Stimulated activated naive CD8-positive, alpha-beta T cell treated with anti-CD3 and anti-CD28 coated beads, Interleukin-15, amount 100 ng/mL, for 72 hours (primary cell): Measurements from ENCODE around the gene ITGB2.

Source experiments
- ATAC-seq: fragments of 150-1000 bp; cut with Tn5 transposase; 2 replicates; pipeline ENCODE4 v1.10.0; 2021; ENCODE audit warnings: mild to moderate bottlenecking, moderate library complexity
- DNase-seq, 2 donors: peaks; one replicate each; pipeline ENCODE4 v3.0.0; 2021 to 2022
- H3K27ac Mint-ChIP-seq, 2 donors: one replicate each; pipeline ENCODE4 v1.8.0; 2022; ENCODE audit warnings: mild to moderate bottlenecking in 2 of 2, mixed read lengths in 2 of 2, moderate library complexity in 2 of 2
- H3K27me3 Mint-ChIP-seq: one replicate; pipeline ENCODE4 v1.8.0; 2022; ENCODE audit warnings: mixed read lengths
- H3K4me1 Mint-ChIP-seq: one replicate; pipeline ENCODE4 v1.8.0; 2022; ENCODE audit warnings: mild to moderate bottlenecking, mixed read lengths
- H3K4me3 Mint-ChIP-seq, 2 donors: one replicate each; pipeline ENCODE4 v1.8.0; 2022; ENCODE audit warnings: mild to moderate bottlenecking in 2 of 2, mixed read lengths in 2 of 2, moderate library complexity in 1 of 2
- H3K9me3 Mint-ChIP-seq, 2 donors: one replicate each; pipeline ENCODE4 v1.8.0; 2022; ENCODE audit warnings: mixed read lengths in 2 of 2

ITGB2 gene

GRCh38 chr21:44957901-44958451 lies 37.3 kb upstream of the ITGB2 start:
- no peaks in the 10 kb centered on the region for H3K27me3 Mint-ChIP-seq
- no peak overlapping the region for H3K27ac Mint-ChIP-seq
- H3K4me1 Mint-ChIP-seq, result peaks cover 17% of the 10 kb centered on the region
- ATAC-seq (no peak), DNase-seq (no peak)
- H3K4me3 Mint-ChIP-seq, result no peak overlapping the region
- H3K9me3 Mint-ChIP-seq, result no peaks in the 10 kb centered on the region

DNA sequence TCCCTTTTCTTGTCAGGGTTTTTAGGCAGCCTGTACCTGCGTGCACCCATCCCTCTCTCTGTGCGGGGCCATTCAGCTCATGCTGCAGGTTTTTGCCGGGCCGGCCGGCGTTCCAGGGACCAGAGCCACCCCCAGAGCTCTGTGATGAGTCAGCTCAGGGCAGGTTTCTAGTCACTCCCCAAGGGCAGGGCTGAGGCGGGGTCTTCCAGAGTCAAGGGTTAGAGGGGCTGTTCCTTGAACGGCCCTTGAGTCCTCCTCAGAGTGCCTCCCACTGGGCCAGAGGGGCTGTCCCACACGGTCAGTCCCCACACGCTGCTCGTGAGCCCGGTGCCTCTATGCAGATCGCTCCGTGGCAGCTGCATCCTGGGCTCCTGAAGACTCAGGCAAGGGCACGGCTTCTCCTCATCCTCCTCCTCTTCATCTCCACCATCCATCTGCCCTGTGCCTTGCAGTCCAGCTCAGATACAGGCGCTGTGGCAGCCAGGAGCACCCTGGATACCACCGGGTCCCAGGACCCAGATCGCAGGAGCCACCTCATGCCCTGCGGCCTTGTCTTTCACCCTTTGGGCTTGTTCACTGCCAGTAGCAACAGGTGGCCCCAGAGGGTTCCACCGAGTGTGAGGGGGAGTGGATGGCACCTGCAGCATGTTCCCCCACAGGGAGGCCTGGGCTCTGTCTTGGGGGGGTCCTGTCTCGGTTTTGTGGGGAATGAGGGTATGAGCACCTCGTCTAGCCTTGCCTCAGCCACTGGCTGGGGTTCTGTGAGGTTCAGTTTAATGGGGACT lies 36.5 kb upstream of the ITGB2 start:
- H3K4me1 Mint-ChIP-seq, result peaks cover 25% of the 10 kb centered on the region
- ATAC-seq, result no peak

GRCh38 chr21:44956356-44957046 lies 35.8 kb upstream of the ITGB2 start:
- Mint-ChIP-seq H3K4me3 (no peak overlapping the region), H3K4me1 (peaks cover 27% of the 10 kb centered on the region), H3K27ac (peak overlapping the region in 1 of 2 donors; percentile 30), H3K27me3 (no peaks in the 10 kb centered on the region), H3K9me3 (no peaks in the 10 kb centered on the region)
- ATAC-seq (no peak), DNase-seq (no peak)

More for the DNA sequence above, 36.5 kb upstream of the ITGB2 start:
- Mint-ChIP-seq H3K4me3 (no peak overlapping the region), H3K27me3 (no peaks in the 10 kb centered on the region), H3K9me3 (no peaks in the 10 kb centered on the region), H3K27ac (peak overlapping the region in 1 of 2 donors; percentile 19)
- DNase-seq, result no peak

GRCh38 chr21:44955798-44956175 lies 35.1 kb upstream of the ITGB2 start:
- Mint-ChIP-seq H3K27ac (peak overlapping the region in 1 of 2 donors; percentile 30), H3K4me1 (peaks cover 34% of the 10 kb centered on the region), H3K4me3 (no peak overlapping the region), H3K9me3 (no peaks in the 10 kb centered on the region), H3K27me3 (no peaks in the 10 kb centered on the region)
- DNase-seq (no peak), ATAC-seq (no peak)

GRCh38 chr21:44955141-44955797 lies 34.6 kb upstream of the ITGB2 start:
- ATAC-seq, result no peak

DNA sequence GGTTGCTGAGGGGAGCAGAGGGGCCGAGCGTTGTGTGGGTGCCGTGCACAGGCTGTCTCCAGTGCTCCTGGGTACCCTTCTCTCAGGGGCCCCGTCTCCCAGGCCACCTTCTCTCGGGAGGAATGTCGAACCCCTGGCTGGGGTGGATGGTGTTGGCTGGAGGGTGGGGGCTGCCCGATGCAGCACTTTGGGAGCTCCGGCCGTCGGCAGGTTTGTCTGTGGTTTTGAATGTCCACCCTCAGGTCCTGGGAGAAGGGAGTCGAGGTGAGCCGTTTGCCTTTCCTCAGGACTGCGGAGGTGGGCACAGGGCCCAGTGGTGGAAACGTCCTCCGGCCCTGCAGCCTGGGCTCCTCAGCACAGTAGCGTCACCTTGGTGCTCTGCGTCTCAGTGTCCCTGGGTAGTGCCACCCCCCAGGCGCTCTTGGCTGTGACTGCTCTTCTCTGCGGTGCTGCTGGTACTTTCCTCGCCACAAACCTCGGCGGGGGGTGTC lies 33.6 kb upstream of the ITGB2 start:
- no peaks in the 10 kb centered on the region for H3K27me3 Mint-ChIP-seq
- peaks cover 44% of the 10 kb centered on the region for H3K4me1 Mint-ChIP-seq
- DNase-seq (no peak), ATAC-seq (no peak)
- no peaks in the 10 kb centered on the region for H3K9me3 Mint-ChIP-seq
- no peak overlapping the region for H3K27ac Mint-ChIP-seq
- no peak overlapping the region for H3K4me3 Mint-ChIP-seq

More at GRCh38 chr21:44955141-44955797, 34.6 kb upstream of the ITGB2 start:
- Mint-ChIP-seq H3K4me1 (peaks cover 34% of the 10 kb centered on the region), H3K27me3 (no peaks in the 10 kb centered on the region), H3K9me3 (no peaks in the 10 kb centered on the region), H3K4me3 (no peak overlapping the region), H3K27ac (peak overlapping the region in 1 of 2 donors; percentile 43)
- no peak for DNase-seq

DNA sequence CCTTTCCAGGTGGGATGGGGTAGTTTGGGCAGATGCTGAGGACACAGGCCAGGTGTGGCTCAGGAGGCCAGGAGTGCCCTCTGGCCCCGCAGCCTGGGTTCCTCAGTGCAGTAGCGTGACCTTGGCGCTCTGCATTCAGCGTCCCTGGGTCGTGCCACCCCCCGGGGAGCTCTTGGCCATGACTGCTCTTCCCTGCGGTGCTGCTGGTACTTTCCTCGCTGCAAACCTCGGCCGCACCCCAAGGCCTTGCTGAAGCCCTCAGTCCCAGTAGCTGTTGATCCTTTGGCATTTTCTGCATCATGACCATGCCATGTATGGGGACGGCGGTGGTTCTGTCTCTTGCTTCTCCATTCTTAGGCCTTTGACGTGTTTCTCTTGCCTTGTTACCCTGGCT lies 32.9 kb upstream of the ITGB2 start:
- ATAC-seq (no peak), DNase-seq (no peak)
- H3K27me3 Mint-ChIP-seq, result no peaks in the 10 kb centered on the region
- no peak overlapping the region for H3K4me3 Mint-ChIP-seq
- no peaks in the 10 kb centered on the region for H3K9me3 Mint-ChIP-seq
- peak overlapping the region; percentile 37 to 61 for H3K27ac Mint-ChIP-seq
- H3K4me1 Mint-ChIP-seq, result peaks cover 51% of the 10 kb centered on the region

DNA sequence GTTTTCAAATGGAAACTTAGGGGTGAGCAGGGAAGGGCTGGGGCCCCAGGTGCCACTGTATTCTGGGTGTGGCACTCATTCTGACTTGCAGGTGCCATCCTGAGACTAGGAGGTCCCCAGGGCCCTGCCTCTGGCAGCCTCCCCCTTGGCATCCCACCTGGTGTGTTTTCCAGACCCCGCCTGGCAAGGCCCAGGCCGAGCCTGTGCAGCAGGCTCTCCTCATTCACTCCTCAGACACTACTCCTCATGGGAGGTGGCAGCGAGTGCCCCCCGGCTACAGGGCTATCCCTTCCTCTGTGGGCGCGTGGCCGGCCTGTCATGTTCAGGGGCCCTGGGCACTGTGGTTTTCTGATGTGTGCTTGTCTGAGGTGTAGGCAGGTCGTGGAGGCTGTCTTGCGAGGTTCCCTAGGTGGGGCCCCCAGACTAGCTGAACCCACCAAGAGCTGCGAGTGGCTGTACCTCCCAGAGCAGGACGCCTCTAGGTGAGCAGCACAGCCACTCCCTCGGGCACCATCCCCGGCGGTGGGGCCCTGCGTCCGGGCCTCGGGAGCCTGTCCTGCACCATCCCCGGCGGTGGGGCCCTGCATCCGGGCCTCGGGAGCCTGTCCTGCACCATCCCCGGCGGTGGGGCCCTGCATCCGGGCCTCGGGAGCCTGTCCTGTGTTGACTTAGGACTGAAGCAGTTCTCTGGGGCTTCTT lies 32.4 kb upstream of the ITGB2 start:
- H3K4me1 Mint-ChIP-seq, result peaks cover 56% of the 10 kb centered on the region
- peak overlapping the region; percentile 6 to 19 for H3K27ac Mint-ChIP-seq
- no peaks in the 10 kb centered on the region for H3K9me3 Mint-ChIP-seq
- DNase-seq (no peak), ATAC-seq (peak; percentile 19)
- no peaks in the 10 kb centered on the region for H3K27me3 Mint-ChIP-seq
- H3K4me3 Mint-ChIP-seq, result no peak overlapping the region

- no peak for ATAC-seq
- Mint-ChIP-seq H3K27ac (peak overlapping the region; percentile 6 to 19), H3K4me3 (no peak overlapping the region), H3K4me1 (peaks cover 59% of the 10 kb centered on the region), H3K27me3 (no peaks in the 10 kb centered on the region), H3K9me3 (no peaks in the 10 kb centered on the region)
- DNase-seq, result no peak
These were observed 31.6 kb upstream of the ITGB2 start for GRCh38 chr21:44952116-44952928.

DNA sequence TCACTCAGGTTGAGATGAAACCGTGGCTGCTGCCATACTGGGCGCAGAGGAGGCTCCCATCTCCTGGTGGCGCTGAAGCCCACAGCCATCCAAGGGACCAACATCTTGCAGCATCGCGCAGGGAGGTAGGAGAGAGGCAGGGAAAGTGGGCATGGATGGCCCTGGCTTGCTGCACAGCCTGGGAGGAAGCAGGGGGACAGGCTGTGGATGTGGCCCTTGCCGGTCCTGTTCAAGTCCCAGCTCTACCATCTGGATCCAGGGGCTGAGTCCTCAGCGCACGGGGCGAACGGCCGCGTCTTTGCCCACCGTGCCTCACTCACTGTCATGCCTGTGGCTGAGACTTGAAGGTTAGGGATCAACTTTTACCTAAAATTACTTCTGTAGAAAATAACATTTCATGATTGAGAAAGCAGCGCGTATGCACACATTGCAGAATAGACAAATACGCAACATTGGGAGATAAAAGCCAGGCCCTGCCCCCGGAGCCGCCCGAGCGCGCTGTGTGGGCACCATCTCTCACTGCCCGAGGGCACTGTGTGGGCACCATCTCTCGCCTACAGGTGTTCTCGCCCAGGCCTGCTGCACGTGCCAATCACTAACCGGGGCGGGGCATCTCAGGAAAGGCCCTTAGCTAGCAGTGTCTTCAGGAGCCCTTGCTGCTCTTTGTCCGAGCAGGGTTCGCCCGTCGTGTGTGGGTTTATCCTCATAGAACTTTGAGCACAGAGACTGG lies 30.7 kb upstream of the ITGB2 start:
- Mint-ChIP-seq H3K27me3 (no peaks in the 10 kb centered on the region), H3K27ac (peak overlapping the region in 1 of 2 donors; percentile 72), H3K4me3 (no peak overlapping the region), H3K9me3 (no peaks in the 10 kb centered on the region), H3K4me1 (peaks cover 56% of the 10 kb centered on the region)
- DNase-seq (no peak), ATAC-seq (no peak)

DNA sequence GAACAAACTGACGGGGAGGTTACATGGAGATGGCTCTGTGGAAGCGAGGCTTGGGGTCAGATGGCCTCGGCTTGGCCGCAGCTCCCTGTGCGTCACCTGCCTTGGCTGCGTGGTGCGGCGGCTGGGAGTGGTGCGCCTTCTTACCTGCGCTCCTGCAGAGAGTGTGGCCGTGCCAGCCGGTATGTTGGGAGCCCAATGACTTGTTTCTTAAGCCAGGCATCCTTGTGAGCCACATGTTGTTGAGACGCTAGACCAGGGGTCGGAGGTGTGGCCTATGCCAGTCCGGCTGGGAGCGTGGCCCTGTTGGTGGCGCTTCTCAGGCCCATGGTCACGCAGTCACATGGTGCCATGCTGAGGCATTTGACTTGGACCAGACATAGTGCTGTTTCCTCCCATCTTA lies 29.7 kb upstream of the ITGB2 start:
- DNase-seq (no peak), ATAC-seq (no peak)
- Mint-ChIP-seq H3K27me3 (no peaks in the 10 kb centered on the region), H3K4me3 (no peak overlapping the region), H3K27ac (no peak overlapping the region), H3K9me3 (no peaks in the 10 kb centered on the region), H3K4me1 (peaks cover 61% of the 10 kb centered on the region)

DNA sequence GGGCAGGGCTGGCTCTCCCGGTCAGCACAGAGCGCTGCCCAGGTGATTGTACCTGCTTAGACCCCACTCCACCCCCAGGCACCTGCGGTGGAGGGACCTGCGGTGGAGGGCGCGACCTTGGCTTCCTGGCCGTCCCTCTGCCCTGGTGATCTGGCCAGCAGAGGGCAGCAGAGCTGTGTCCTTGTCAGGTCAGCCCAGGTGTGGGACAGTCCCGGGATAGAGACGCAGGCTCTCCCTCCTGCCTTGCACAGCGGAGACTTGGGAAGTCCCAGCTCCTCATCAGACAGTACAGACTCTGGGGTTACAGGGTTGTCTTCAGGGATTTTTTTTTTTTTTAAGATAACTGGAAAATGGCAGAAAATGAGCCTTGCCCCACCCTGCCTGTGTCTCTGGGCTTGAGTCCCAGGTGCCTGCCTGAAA lies 29.1 kb upstream of the ITGB2 start:
- H3K27me3 Mint-ChIP-seq, result no peaks in the 10 kb centered on the region
- DNase-seq (peak; percentile 73 to 74), ATAC-seq (peak; percentile 87)
- H3K4me3 Mint-ChIP-seq, result no peak overlapping the region
- H3K27ac Mint-ChIP-seq, result no peak overlapping the region
- no peaks in the 10 kb centered on the region for H3K9me3 Mint-ChIP-seq
- H3K4me1 Mint-ChIP-seq, result peaks cover 63% of the 10 kb centered on the region

- ATAC-seq (peak; percentile 26), DNase-seq (no peak)
- no peaks in the 10 kb centered on the region for H3K27me3 Mint-ChIP-seq
- no peak overlapping the region for H3K4me3 Mint-ChIP-seq
- peak overlapping the region in 1 of 2 donors; percentile 34 for H3K27ac Mint-ChIP-seq
- no peaks in the 10 kb centered on the region for H3K9me3 Mint-ChIP-seq
- H3K4me1 Mint-ChIP-seq, result peaks cover 68% of the 10 kb centered on the region
These were observed 28.6 kb upstream of the ITGB2 start for GRCh38 chr21:44949161-44949778.
